AG04449 (cell line): Measurements from ENCODE around the gene GPR148.

Source experiments
- CTCF ChIA-PET: fragments of 350-600 bp; formaldehyde crosslinking; extraction: SDS; loops from one replicate; lab custom pipeline; 2021; ENCODE audit warnings: antibody characterized with exemption; lab: Yijun Ruan, JAX
- POLR2A ChIA-PET: fragments of 400-600, 350-600 bp; formaldehyde crosslinking; extraction: SDS; loops from one replicate; lab custom pipeline; 2020; ENCODE audit warnings: antibody characterized with exemption, inconsistent platforms; lab: Yijun Ruan, JAX
- DNase-seq: peaks from one replicate; pipeline ENCODE4 v3.0.0-alpha.2; 2010; ENCODE audit warnings: low read depth, low spot score
- H3K4me3 ChIP-seq: 2 replicates; pipeline ENCODE4 v1.5.1; 2011; ENCODE audit warnings: low read depth, mild to moderate bottlenecking, control low read depth, low read length
- CTCF ChIP-seq: IDR thresholded peaks from one replicate; pipeline ENCODE4 v1.5.1; 2011; ENCODE audit warnings: mild to moderate bottlenecking, moderate library complexity, low read length, control low read depth, inconsistent platforms; ENCODE audit not compliant: insufficient read depth; ENCODE audit errors: missing control alignments

The GPR148 gene

GRCh38 chr2:130735200-130735599, 6.3 kb downstream of the GPR148 start:
- POLR2A ChIA-PET, result no interaction called here
- TF ChIP-seq CTCF, result no peak
- CTCF ChIA-PET, result no interaction called here
- no peak overlapping the region for H3K4me3 ChIP-seq
- DNase-seq, result no peak

- ChIA-PET CTCF (no interaction called here), POLR2A (no interaction called here)
- DNase-seq, result no peak
Measured at GRCh38 chr2:130736487-130736886, 7.6 kb downstream of the GPR148 start.

GRCh38 chr2:130737592-130737991, 8.7 kb downstream of the GPR148 start:
- TF ChIP-seq CTCF, result no peak
- POLR2A ChIA-PET, result no interaction called here
- no peak for DNase-seq
- CTCF ChIA-PET, result no interaction called here
- H3K4me3 ChIP-seq, result no peak overlapping the region

More at GRCh38 chr2:130736487-130736886, 7.6 kb downstream of the GPR148 start:
- TF ChIP-seq CTCF, result no peak
- H3K4me3 ChIP-seq, result no peak overlapping the region

- CTCF ChIA-PET, result no interaction called here
- DNase-seq, result no peak
- POLR2A ChIA-PET, result no interaction called here
- no peak for TF ChIP-seq CTCF
- H3K4me3 ChIP-seq, result no peak overlapping the region
Measured at GRCh38 chr2:130740671-130741070, 11.8 kb downstream of the GPR148 start.

- ChIA-PET POLR2A (no interaction called here), CTCF (no interaction called here)
- no peak overlapping the region for H3K4me3 ChIP-seq
- no peak for TF ChIP-seq CTCF
- DNase-seq, result no peak
Measured at GRCh38 chr2:130743278-130743677, 14.4 kb downstream of the GPR148 start.

- POLR2A ChIA-PET, result no interaction called here
- CTCF ChIA-PET, result no interaction called here
- no peak for TF ChIP-seq CTCF
- no peak for DNase-seq
- no peak overlapping the region for H3K4me3 ChIP-seq
Measured at GRCh38 chr2:130744287-130745117, 15.6 kb downstream of the GPR148 start.
